WERI-Rb-1 (cell line): ENCODE measurements around the gene OTUD7B.

ENCODE experiments used
- DNase-seq: peaks from one replicate; pipeline ENCODE4 v3.0.0-alpha.2; 2020
- H3K27ac ChIP-seq: fragments of 250-450 bp; sonication (Bioruptor Pico); 2 replicates; pipeline ENCODE4 v1.5.1; 2020; ENCODE audit warnings: mild to moderate bottlenecking, moderate library complexity
- H3K27me3 ChIP-seq: fragments of 250-450 bp; sonication (Bioruptor Pico); 2 replicates; pipeline ENCODE4 v1.5.1; 2021; ENCODE audit warnings: mild to moderate bottlenecking, low read depth, moderate library complexity; ENCODE audit not compliant: insufficient read depth, severe bottlenecking
- H3K36me3 ChIP-seq: fragments of 250-450 bp; sonication (Bioruptor Pico); 2 replicates; pipeline ENCODE4 v1.5.1; 2020; ENCODE audit warnings: mild to moderate bottlenecking, moderate library complexity
- H3K4me3 ChIP-seq: 2 replicates; pipeline ENCODE4 v1.5.1; 2011; ENCODE audit warnings: low read depth, mild to moderate bottlenecking, control low read depth, low read length
- H3K9me3 ChIP-seq: fragments of 250-450 bp; sonication (Bioruptor Pico); 2 replicates; pipeline ENCODE4 v1.5.1; 2021; ENCODE audit warnings: mild to moderate bottlenecking, moderate library complexity; ENCODE audit not compliant: severe bottlenecking
- CTCF ChIP-seq: IDR thresholded peaks from 2 replicates; pipeline ENCODE4 v1.5.1; 2011; ENCODE audit warnings: low read depth, mild to moderate bottlenecking, control low read depth, inconsistent platforms, low read length

Gene OTUD7B

GRCh38 chr1:149925345-149925744 lies 85.2 kb downstream of the OTUD7B start:
- no peak for TF ChIP-seq CTCF
- DNase-seq: no peak
- H3K27me3 ChIP-seq: no peaks in the 10 kb centered on the region
- peaks cover 61% of the 10 kb centered on the region for H3K36me3 ChIP-seq
- no peak overlapping the region for H3K4me3 ChIP-seq
- H3K27ac ChIP-seq: no peak overlapping the region
- H3K9me3 ChIP-seq: peaks cover 2% of the 10 kb centered on the region

GRCh38 chr1:149923626-149924025 lies 86.9 kb downstream of the OTUD7B start:
- no peak overlapping the region for H3K27ac ChIP-seq
- peaks cover 61% of the 10 kb centered on the region for H3K36me3 ChIP-seq
- H3K4me3 ChIP-seq: no peak overlapping the region

DNA sequence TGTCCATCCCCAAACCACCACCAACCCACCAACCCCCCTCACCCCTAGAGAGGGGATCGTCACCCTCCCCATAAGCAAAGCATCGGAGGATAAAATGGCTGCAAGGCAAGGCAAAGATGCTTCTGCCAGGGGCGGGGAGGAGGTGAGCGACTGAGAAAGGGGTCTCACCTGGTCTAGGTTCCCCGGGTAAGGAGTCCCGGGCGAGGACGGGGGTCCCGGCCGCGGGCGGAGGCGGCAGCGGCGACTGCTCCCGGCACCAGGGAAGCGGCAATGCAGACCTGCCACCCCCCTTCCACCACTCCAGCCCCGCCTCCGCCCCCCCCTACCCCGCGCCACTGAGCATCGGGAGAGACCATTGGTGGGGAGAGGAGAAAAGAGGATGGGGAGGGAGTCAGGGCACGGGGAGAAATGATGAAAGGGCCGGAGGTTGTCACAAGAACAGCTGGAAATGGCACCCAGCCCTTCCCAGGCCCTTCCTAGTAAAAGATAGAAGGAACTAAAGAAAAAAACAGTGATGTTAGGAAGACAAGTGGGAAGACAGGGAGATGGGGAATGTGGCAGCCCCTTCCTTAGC lies 92.9 kb downstream of the OTUD7B start, which contains the start of gene SV2A:
SV2A (minus strand) TSS at position 274 of the 574 bp plus-strand sequence. CDS start 4,004 bp downstream, outside the sequence.
- TF ChIP-seq CTCF: no peak
- H3K9me3 ChIP-seq: no peaks in the 10 kb centered on the region
- peak within 1 kb of the TSS; percentile 95 for H3K4me3 ChIP-seq
- peaks cover 31% of the 10 kb centered on the region for H3K36me3 ChIP-seq
- peak within 1 kb of the TSS; percentile 48 for H3K27ac ChIP-seq
- no peaks in the 10 kb centered on the region for H3K27me3 ChIP-seq
- DNase-seq: peak; percentile 88

More at GRCh38 chr1:149923626-149924025, 86.9 kb downstream of the OTUD7B start:
- Histone ChIP-seq H3K27me3 (no peaks in the 10 kb centered on the region), H3K9me3 (no peaks in the 10 kb centered on the region)
- TF ChIP-seq CTCF: no peak
- no peak for DNase-seq

DNA sequence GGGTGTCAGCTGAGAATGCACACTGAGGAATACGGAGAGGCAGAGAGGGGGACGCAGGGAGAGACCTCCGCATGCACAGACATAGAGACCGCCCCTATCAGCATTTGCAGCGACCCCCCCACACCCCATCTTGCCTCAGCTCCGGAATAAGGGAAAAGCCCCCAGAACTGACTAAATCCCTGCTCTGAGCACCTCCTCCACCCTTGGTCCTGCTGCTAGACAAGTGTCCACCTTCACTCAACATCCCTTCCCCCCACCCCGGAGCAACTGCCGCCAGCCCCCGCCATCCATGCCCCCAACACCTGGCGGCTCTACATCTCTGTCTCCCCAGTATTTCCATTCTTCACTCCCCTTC lies 93.7 kb downstream of the OTUD7B start:
- H3K27me3 ChIP-seq: no peaks in the 10 kb centered on the region
- H3K36me3 ChIP-seq: peaks cover 28% of the 10 kb centered on the region
- H3K4me3 ChIP-seq: peak overlapping the region; percentile 95
- DNase-seq: no peak
- no peaks in the 10 kb centered on the region for H3K9me3 ChIP-seq
- no peak for TF ChIP-seq CTCF
- peak overlapping the region; percentile 38 for H3K27ac ChIP-seq

DNA sequence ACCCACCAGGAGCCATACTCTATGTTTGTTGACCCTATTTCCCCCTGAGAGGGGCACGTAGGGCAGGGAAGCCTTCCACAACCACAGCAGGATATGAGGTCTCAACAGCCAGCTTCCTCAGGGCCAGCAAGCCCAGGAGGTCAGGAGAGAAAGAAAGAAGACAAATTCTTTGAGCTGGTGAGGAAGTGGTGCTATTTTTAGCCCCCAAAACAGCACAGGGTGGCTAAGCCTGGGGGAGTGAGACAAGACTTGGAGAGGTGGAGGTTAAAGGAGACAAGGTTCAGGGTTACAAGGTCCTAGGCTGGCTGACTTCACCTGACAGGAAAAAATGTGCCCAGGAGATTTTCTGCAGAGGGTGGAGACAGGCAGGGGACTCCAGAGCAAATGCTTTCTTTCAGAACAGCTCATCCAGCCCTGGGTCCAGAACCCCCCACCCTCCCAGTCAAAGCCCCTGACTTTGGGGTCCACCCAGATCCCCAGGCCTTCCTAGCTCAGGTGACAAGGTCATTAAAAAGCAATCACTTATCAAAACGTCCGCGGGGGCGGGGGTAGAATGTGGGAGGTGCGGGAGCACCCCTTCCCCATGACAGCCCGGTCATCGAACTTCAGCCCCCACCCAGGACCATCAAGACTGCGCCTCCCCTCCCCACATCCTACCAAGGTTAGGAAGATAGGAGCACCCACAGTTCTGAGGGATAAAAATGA lies 94.2 kb downstream of the OTUD7B start:
- DNase-seq: no peak
- Histone ChIP-seq H3K27me3 (no peaks in the 10 kb centered on the region), H3K9me3 (no peaks in the 10 kb centered on the region), H3K4me3 (peak overlapping the region; percentile 95), H3K27ac (peak overlapping the region; percentile 38), H3K36me3 (peaks cover 28% of the 10 kb centered on the region)
- no peak for TF ChIP-seq CTCF
